ENCODE data around the gene DEFB127. TPM values are rescaled to one million over a fixed set of nuclear protein-coding genes. Genes with fewer than 3 reads are reported as not detected.
"Not testable (repeated sequence)": the region's sequence is repeated elsewhere in the genome, so short reads cannot be mapped to it uniquely, and the experiment has no call there.

DEFB127 gene
- total RNA-seq: not detected

DNA sequence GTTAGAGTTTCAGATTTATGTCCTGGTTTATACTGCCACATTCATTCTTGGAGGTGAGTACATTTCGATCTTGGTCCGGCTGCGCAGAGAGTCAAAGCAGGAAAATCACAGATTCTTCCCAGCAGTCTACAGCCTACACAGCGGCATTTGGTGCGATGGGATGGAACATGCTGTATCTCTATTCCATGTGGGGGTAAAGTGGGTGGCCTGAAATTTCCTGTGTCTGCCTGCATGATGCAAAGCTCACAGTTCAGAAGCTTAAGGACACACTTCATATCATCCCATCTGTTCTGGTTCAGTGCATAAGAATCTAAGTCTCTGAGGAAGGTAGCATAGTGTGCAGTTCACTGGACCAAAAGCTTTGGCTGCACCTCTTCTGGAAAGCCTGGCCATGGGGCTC lies at the start of gene DEFB127:
Gene DEFB127 (plus strand): TSS at position 301 of the 400 bp plus-strand sequence. CDS start 91 bp downstream, at position 392.
- TF ChIP-seq, protein P1, sequence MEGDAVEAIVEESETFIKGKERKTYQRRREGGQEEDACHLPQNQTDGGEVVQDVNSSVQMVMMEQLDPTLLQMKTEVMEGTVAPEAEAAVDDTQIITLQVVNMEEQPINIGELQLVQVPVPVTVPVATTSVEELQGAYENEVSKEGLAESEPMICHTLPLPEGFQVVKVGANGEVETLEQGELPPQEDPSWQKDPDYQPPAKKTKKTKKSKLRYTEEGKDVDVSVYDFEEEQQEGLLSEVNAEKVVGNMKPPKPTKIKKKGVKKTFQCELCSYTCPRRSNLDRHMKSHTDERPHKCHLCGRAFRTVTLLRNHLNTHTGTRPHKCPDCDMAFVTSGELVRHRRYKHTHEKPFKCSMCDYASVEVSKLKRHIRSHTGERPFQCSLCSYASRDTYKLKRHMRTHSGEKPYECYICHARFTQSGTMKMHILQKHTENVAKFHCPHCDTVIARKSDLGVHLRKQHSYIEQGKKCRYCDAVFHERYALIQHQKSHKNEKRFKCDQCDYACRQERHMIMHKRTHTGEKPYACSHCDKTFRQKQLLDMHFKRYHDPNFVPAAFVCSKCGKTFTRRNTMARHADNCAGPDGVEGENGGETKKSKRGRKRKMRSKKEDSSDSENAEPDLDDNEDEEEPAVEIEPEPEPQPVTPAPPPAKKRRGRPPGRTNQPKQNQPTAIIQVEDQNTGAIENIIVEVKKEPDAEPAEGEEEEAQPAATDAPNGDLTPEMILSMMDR (IDR thresholded peaks at IDR 0.05): no peak
- ATAC-seq (ENCODE audit: low FRiP score): no peak
- DNase-seq (ENCODE audit: low spot score): no peak

DNA sequence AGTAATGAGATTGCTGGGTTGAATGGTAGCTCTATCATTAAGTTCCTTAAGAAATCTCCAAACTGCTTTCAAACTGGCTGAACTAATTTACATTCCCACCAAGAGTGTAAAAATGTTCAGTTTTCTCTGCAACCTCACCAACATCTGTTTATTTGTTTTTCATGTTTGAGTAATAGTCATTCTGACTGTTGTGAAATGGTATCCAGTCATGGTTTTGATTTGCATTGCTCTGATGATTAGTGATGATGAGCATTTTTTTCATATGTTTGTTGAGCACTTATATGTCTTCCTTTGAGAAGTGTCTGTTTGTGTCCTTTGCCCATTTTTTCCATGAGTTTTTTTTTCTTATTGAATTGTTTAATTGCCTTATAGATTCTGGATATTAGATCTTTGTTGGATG lies 44.9 kb upstream of the DEFB127 start:
- no peak for DNase-seq (ENCODE audit: low spot score)
- ATAC-seq (ENCODE audit: low FRiP score): no peak
- TF ChIP-seq, protein P1 (IDR thresholded peaks at IDR 0.05): no peak

DNA sequence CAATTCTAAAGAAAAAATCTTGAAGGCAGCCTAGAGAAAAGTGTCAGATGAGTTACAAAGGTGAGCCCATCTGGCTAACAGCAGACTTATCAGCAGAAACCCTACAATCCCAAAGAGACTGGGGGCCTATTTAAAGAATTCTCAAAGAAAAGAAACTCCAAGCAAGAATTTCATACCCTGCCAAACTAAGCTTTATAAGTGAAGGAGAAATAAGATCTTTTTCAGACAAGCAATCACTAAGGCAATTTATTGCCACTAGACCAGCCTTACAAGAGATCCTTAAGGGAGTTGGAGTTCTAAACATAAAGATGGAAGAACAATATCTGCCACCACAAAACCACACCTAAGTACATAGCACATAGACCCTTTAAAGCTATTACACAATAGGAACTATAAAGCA lies 39.7 kb upstream of the DEFB127 start:
- no peak for DNase-seq (ENCODE audit: low spot score)
- TF ChIP-seq, protein P1 (IDR thresholded peaks at IDR 0.05): no peak
- no peak for ATAC-seq (ENCODE audit: low FRiP score)

GRCh38 chr20:129786-130323 lies 27.4 kb upstream of the DEFB127 start:
- ATAC-seq (ENCODE audit: low FRiP score); DNase-seq (ENCODE audit: low spot score): not testable (repeated sequence)

GRCh38 chr20:137668-138490 lies 19.4 kb upstream of the DEFB127 start:
- TF ChIP-seq, protein P1 (IDR thresholded peaks at IDR 0.05): no peak
- ATAC-seq (ENCODE audit: low FRiP score): no peak

GRCh38 chr20:142290-142689 lies 15.0 kb upstream of the DEFB127 start, which contains the start of gene DEFB126:
DEFB126 (plus strand) TSS chr20:142590; CDS start chr20:142629, 39 bp downstream.
- DNase-seq (ENCODE audit: low spot score): no peak
- ATAC-seq (ENCODE audit: low FRiP score): no peak
- TF ChIP-seq, protein P1 (IDR thresholded peaks at IDR 0.05): no peak

More at GRCh38 chr20:137668-138490, 19.4 kb upstream of the DEFB127 start:
- no peak for DNase-seq (ENCODE audit: low spot score)

DNA sequence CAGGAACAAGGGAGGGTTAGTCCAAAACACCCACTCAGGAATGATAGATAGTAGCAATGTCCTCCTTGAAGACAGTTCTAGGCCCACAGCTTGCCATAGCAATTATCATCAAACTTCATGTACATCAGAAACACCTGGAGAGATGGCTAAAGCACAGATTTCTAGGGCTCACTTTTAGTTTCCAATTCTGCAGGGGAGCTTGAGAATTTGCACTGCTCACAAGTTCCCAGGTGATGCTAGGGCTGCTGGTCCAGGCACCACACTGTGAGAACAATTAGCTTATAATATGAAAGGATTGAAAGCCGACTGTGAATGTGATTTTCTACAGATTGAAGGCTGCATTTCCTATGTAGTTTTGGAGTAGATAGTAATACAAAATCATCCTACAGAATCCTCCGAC lies 11.4 kb upstream of the DEFB127 start:
- TF ChIP-seq, protein P1 (IDR thresholded peaks at IDR 0.05): no peak
- no peak for DNase-seq (ENCODE audit: low spot score)
- no peak for ATAC-seq (ENCODE audit: low FRiP score)
